Measurements from ENCODE around the gene SPDYE2.
"Not testable (repeated sequence)": the region's sequence is repeated elsewhere in the genome, so short reads cannot be mapped to it uniquely, and the experiment has no call there.

DNA sequence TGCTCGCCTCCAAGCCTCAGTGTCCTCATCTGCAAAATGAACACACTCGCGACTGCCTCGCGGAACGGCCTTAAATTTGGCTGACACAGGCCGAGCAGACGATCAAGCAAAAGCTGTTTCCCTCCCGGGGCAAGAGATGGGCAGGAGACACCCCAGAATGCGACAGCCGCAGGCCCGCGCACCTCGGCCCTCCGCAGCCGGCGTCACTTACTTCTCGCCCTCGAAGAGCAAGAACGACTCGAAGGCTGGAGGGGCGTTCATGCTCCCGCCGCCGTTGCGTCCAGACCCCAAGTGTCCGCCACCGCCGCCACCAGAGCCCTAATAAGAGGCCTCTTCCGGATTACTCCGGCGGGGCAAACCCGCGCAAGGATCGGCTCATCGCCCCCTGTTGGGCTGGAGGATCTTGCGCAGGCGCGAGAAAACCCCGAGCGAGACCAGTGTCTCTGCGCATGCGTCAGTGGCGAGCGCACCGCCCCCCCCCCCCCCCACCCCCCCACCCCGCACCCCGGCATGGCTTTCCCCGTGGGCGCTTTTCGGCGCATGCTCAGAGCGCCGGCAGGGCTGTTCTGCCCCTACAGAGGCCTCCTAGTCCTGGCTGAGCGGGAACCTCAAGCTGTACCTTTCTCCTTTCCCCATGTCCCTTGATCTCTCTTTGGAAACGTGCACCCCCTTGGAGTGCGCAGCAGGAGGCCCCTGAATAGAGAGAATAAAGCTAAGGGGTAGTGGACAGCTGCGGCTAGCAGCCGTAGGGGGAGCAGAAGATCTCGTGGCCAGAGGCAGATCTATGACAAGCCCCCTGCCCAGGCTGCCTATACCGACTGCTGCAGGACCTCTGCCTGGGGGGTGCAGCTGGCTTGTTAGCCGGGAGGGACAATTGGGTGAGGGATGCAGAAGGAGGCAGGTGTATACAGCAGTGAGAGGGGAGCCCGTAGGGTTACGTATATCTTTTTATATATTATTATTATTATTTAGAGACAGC is 21.5 kb downstream of the SPDYE2 start, which contains the start of gene POLR2J3:
- TF ChIP-seq POLR2A (IDR thresholded peaks at IDR 0.05; ENCODE audit: low read depth, low read length) (peak; percentile 51; the same call in 1 of the 2 replicates), TAF1 (IDR thresholded peaks at IDR 0.05; ENCODE audit: low read depth, low read length) (peak; percentile 77), POLR2AphosphoS5 (IDR thresholded peaks at IDR 0.05; ENCODE audit: low read depth, low read length) (peak; percentile 56; the same call in 1 of the 2 replicates)
- TF ChIP-seq PAX5 (IDR thresholded peaks at IDR 0.05; ENCODE audit: insufficient read depth, low read length, severe bottlenecking); SPI1 (IDR thresholded peaks at IDR 0.05; ENCODE audit: low read depth, low read length): not testable (repeated sequence)
